SU-DHL-6 (cell line): ENCODE results near the gene SMIM17.

Experiments used
- H2AFZ ChIP-seq: fragments of 200-600 bp; sonication (generic); 2 replicates; pipeline ENCODE4 v1.6.1; 2014; ENCODE audit warnings: low read depth, mild to moderate bottlenecking, moderate library complexity, mixed read lengths, antibody characterized with exemption, low read length; ENCODE audit not compliant: severe bottlenecking
- H3F3A ChIP-seq: fragments of 200-600 bp; shearing (Covaris generic); 2 replicates; pipeline ENCODE4 v1.6.0; 2016; ENCODE audit warnings: antibody characterized with exemption, mild to moderate bottlenecking; ENCODE audit not compliant: insufficient read depth
- H3K27ac ChIP-seq: fragments of 200-600 bp; sonication (generic); 2 replicates; pipeline ENCODE4 v1.5.1; 2016; ENCODE audit warnings: low read depth, mild to moderate bottlenecking, low read length, moderate library complexity, mixed read lengths
- H3K27me3 ChIP-seq: fragments of 200-600 bp; sonication (generic), shearing (Covaris generic); 2 replicates; pipeline ENCODE4 v1.6.0; 2014; ENCODE audit warnings: mild to moderate bottlenecking, low read length
- H3K36me3 ChIP-seq: fragments of 200-600 bp; sonication (generic); 2 replicates; pipeline ENCODE4 v1.6.1; 2014; ENCODE audit warnings: mild to moderate bottlenecking, low read length, mixed read lengths
- H3K4me2 ChIP-seq: fragments of 300-600, 200-600 bp; shearing (Covaris generic), sonication (generic); 2 replicates; pipeline ENCODE4 v1.6.0; 2014; ENCODE audit warnings: low read length, low read depth, mild to moderate bottlenecking; ENCODE audit not compliant: poor library complexity, severe bottlenecking
- H3K4me3 ChIP-seq: fragments of 200-600 bp; sonication (generic); 2 replicates; pipeline ENCODE4 v1.5.1; 2014; ENCODE audit warnings: antibody characterized with exemption, low read length, mild to moderate bottlenecking, mixed read lengths; ENCODE audit not compliant: insufficient read depth, poor library complexity, severe bottlenecking
- H3K79me2 ChIP-seq: fragments of 200-600 bp; sonication (generic); 2 replicates; pipeline ENCODE4 v1.6.1; 2014; ENCODE audit warnings: mild to moderate bottlenecking, low read length, moderate library complexity; ENCODE audit not compliant: insufficient read depth
- H3K9ac ChIP-seq: fragments of 200-600 bp; sonication (generic); 2 replicates; pipeline ENCODE4 v1.7.0; 2014; ENCODE audit warnings: mild to moderate bottlenecking, low read length
- H3K9me2 ChIP-seq: fragments of 200-600 bp; sonication (generic); replicated peaks from 2 replicates; pipeline ENCODE4 v1.6.1; 2014; ENCODE audit warnings: low read length; ENCODE audit not compliant: insufficient read depth
- H3K9me3 ChIP-seq: fragments of 200-600 bp; sonication (generic); 2 replicates; pipeline ENCODE4 v1.6.1; 2014; ENCODE audit warnings: low read length, mixed read lengths; ENCODE audit not compliant: insufficient read depth
- H4K20me1 ChIP-seq: fragments of 200-600 bp; sonication (generic); 2 replicates; pipeline ENCODE4 v1.6.1; 2014; ENCODE audit warnings: low read depth, mild to moderate bottlenecking, antibody characterized with exemption, low read length, moderate library complexity, mixed read lengths
- CTCF ChIP-seq: fragments of 200-600 bp; sonication (generic); IDR thresholded peaks from one replicate; pipeline ENCODE4 v1.5.1; 2017; ENCODE audit warnings: antibody characterized with exemption, mild to moderate bottlenecking, low read length, moderate library complexity; ENCODE audit not compliant: insufficient read depth, poor library complexity, severe bottlenecking
- EZH2phosphoT487 ChIP-seq: fragments of 200-600 bp; sonication (generic), shearing (Covaris generic); conservative IDR thresholded peaks from 2 replicates; pipeline ENCODE4 v1.6.1; 2018; ENCODE audit warnings: mild to moderate bottlenecking, antibody characterized with exemption, low read length, moderate library complexity, mixed read lengths

The SMIM17 gene

GRCh38 chr19:56601375-56601774 lies 41.6 kb upstream of the SMIM17 start:
- H4K20me1 ChIP-seq: no peaks in the 10 kb centered on the region
- H3K9ac ChIP-seq: no peak overlapping the region
- H3K4me3 ChIP-seq: no peak overlapping the region
- H3K79me2 ChIP-seq: peaks cover 13% of the 10 kb centered on the region; the same call in 1 of the 2 replicates
- no peaks in the 10 kb centered on the region for H3K27me3 ChIP-seq
- H3F3A ChIP-seq: no peaks in the 10 kb centered on the region
- peaks cover 6% of the 10 kb centered on the region; the same call in 1 of the 2 replicates for H3K36me3 ChIP-seq
- H3K27ac ChIP-seq: no peak overlapping the region
- no peak overlapping the region for H3K4me2 ChIP-seq
- no peak overlapping the region for H2AFZ ChIP-seq
- H3K9me2 ChIP-seq: no peaks in the 10 kb centered on the region
- H3K9me3 ChIP-seq: 0 out of 2 replicates have a peak, but pooled peaks cover 3% of the 10 kb centered on the region
- TF ChIP-seq CTCF (no peak), EZH2phosphoT487 (no peak)

- Histone ChIP-seq H3K27ac (no peak overlapping the region), H2AFZ (no peak overlapping the region), H3K79me2 (peaks cover 13% of the 10 kb centered on the region; the same call in 1 of the 2 replicates), H3K27me3 (no peaks in the 10 kb centered on the region), H3K9me3 (0 out of 2 replicates have a peak, but pooled peaks cover 3% of the 10 kb centered on the region), H3K4me3 (no peak overlapping the region), H3K9ac (no peak overlapping the region), H3K4me2 (no peak overlapping the region), H3K36me3 (peaks cover 6% of the 10 kb centered on the region; the same call in 1 of the 2 replicates), H3K9me2 (no peaks in the 10 kb centered on the region), H3F3A (no peaks in the 10 kb centered on the region), H4K20me1 (no peaks in the 10 kb centered on the region)
- TF ChIP-seq CTCF (no peak), EZH2phosphoT487 (no peak)
These were observed 39.1 kb upstream of the SMIM17 start for GRCh38 chr19:56603829-56604228.

GRCh38 chr19:56608274-56608964 lies 34.5 kb upstream of the SMIM17 start:
- no peaks in the 10 kb centered on the region for H3K27me3 ChIP-seq
- H3K9me3 ChIP-seq: no peaks in the 10 kb centered on the region
- no peaks in the 10 kb centered on the region for H3F3A ChIP-seq
- no peak overlapping the region for H3K27ac ChIP-seq
- no peaks in the 10 kb centered on the region for H4K20me1 ChIP-seq
- no peak overlapping the region for H3K4me3 ChIP-seq
- no peaks in the 10 kb centered on the region for H3K9me2 ChIP-seq
- no peak overlapping the region for H2AFZ ChIP-seq
- H3K79me2 ChIP-seq: 0 out of 2 replicates have a peak, but pooled peaks cover 4% of the 10 kb centered on the region
- H3K4me2 ChIP-seq: no peak overlapping the region
- no peaks in the 10 kb centered on the region for H3K36me3 ChIP-seq
- no peak overlapping the region for H3K9ac ChIP-seq
- TF ChIP-seq CTCF (no peak), EZH2phosphoT487 (no peak)
